ENCODE results near the gene WDPCP.

DNA sequence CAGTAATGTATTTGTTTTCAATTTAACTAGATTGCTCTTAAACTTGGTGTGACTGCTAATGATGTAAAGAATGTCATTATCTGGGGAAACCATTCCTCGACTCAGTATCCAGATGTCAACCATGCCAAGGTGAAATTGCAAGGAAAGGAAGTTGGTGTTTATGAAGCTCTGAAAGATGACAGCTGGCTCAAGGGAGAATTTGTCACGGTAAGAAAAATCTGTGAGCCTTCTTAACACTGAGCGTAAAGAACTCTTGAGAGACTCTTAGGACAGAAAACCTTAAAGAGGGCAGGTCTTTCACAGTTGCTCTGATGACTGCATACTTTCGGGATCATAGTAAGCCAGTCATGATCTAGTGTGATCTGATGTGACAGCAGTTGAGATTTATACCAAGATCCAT, 16.4 kb upstream of the WDPCP start:
- TF ChIP-seq, protein P1, sequence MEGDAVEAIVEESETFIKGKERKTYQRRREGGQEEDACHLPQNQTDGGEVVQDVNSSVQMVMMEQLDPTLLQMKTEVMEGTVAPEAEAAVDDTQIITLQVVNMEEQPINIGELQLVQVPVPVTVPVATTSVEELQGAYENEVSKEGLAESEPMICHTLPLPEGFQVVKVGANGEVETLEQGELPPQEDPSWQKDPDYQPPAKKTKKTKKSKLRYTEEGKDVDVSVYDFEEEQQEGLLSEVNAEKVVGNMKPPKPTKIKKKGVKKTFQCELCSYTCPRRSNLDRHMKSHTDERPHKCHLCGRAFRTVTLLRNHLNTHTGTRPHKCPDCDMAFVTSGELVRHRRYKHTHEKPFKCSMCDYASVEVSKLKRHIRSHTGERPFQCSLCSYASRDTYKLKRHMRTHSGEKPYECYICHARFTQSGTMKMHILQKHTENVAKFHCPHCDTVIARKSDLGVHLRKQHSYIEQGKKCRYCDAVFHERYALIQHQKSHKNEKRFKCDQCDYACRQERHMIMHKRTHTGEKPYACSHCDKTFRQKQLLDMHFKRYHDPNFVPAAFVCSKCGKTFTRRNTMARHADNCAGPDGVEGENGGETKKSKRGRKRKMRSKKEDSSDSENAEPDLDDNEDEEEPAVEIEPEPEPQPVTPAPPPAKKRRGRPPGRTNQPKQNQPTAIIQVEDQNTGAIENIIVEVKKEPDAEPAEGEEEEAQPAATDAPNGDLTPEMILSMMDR (IDR thresholded peaks at IDR 0.05): no peak
- TF ChIP-seq EP300 (IDR thresholded peaks at IDR 0.05): no peak

All from ovary (tissue), 3 donors.